Peyer's patch (tissue), 4 donors: ENCODE measurements around the gene SPAG4.

Source experiments
- CTCF ChIP-seq, 6 experiments: fragments of 450-650 bp in 4 of 6; fragments of 200-600 bp in 2 of 6; sonication (generic) in 1 of 6; IDR thresholded peaks; one replicate each; pipeline ENCODE4 v1.5.1; 2017 to 2019; ENCODE audit warnings: antibody characterized with exemption in 6 of 6, mild to moderate bottlenecking in 3 of 6, moderate library complexity in 1 of 6
- POLR2A ChIP-seq, 2 donors: fragments of 450-650 bp; IDR thresholded peaks; one replicate each; pipeline ENCODE4 v1.5.1; 2017; ENCODE audit warnings: antibody characterized with exemption in 2 of 2, mild to moderate bottlenecking in 2 of 2, moderate library complexity in 2 of 2

- no peak for TF ChIP-seq CTCF (IDR thresholded peaks at IDR 0.05)
- TF ChIP-seq POLR2A (IDR thresholded peaks at IDR 0.05): no peak
Observed at GRCh38 chr20:35592339-35592974, 23.2 kb upstream of the SPAG4 start.
